Glutamatergic neuron (in vitro differentiated cells): ENCODE measurements around the gene OR2F2. TPM values are rescaled to one million over a fixed set of nuclear protein-coding genes. Genes with fewer than 3 reads are reported as not detected.

Source experiments
- DNase-seq: peaks from one replicate; pipeline ENCODE4 v3.0.0; 2022
- H3K27ac Mint-ChIP-seq: one replicate; pipeline ENCODE4 v1.8.0; 2020; ENCODE audit warnings: mild to moderate bottlenecking, mixed read lengths, inconsistent platforms; ENCODE audit not compliant: unreplicated experiment
- H3K27me3 Mint-ChIP-seq: one replicate; pipeline ENCODE4 v1.8.0; 2020; ENCODE audit warnings: mild to moderate bottlenecking, moderate library complexity, mixed read lengths, inconsistent platforms; ENCODE audit not compliant: unreplicated experiment
- H3K36me3 Mint-ChIP-seq: one replicate; pipeline ENCODE4 v1.8.0; 2020; ENCODE audit warnings: mild to moderate bottlenecking, mixed read lengths, inconsistent platforms; ENCODE audit not compliant: unreplicated experiment
- H3K4me1 Mint-ChIP-seq: one replicate; pipeline ENCODE4 v1.8.0; 2020; ENCODE audit warnings: mild to moderate bottlenecking, low read depth, mixed read lengths, inconsistent platforms; ENCODE audit not compliant: unreplicated experiment
- H3K4me3 Mint-ChIP-seq: one replicate; pipeline ENCODE4 v1.8.0; 2020; ENCODE audit warnings: mild to moderate bottlenecking, mixed read lengths, inconsistent platforms; ENCODE audit not compliant: unreplicated experiment
- H3K9me3 Mint-ChIP-seq: one replicate; pipeline ENCODE4 v1.8.0; 2020; ENCODE audit warnings: mild to moderate bottlenecking, moderate library complexity, mixed read lengths, inconsistent platforms; ENCODE audit not compliant: unreplicated experiment
- CTCF ChIP-seq: fragments of 200-600 bp; sonication (generic); IDR thresholded peaks from one replicate; pipeline ENCODE4 v1.5.0; 2021; ENCODE audit not compliant: partially characterized antibody, unreplicated experiment
- total RNA-seq: library from RNA; stranded (reverse); fragmentation: NEBNext Ultra II Directional; extraction: Animal tissue kit (Norgen Biotek cat#: 25700); gene quantifications from one replicate; pipeline ENCODE4 v1.2.1, GENCODE V29; 2021; ENCODE audit not compliant: unreplicated experiment

OR2F2 gene
- total RNA-seq, 1 donor from 2014 or later, result not detected

DNA sequence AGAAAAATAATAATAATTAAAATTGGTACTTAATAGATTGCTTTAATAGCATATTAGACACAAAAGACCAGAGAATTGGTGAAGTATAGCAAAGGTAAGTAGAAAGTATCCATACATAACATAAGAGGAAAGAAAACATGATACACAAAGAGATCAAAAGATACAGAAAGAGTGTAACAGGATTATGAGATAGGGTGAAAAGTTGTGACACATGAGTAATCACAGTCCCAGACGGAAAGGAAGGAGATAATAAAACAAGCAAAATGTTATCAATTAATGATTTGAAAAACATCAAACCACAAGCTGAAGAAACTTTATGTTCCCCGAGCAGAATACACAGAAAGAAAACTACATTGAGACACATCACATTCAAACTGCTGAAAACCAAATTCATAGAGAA lies 43.6 kb upstream of the OR2F2 start:
- Mint-ChIP-seq H3K4me3 (no peak overlapping the region), H3K27me3 (peaks cover 1% of the 10 kb centered on the region), H3K27ac (no peak overlapping the region), H3K4me1 (peaks cover 26% of the 10 kb centered on the region), H3K36me3 (peaks cover 7% of the 10 kb centered on the region), H3K9me3 (peaks cover 1% of the 10 kb centered on the region)
- no peak for DNase-seq
- TF ChIP-seq CTCF, result no peak

GRCh38 chr7:143892527-143893300 lies 42.3 kb upstream of the OR2F2 start:
- Mint-ChIP-seq H3K4me3 (no peak overlapping the region), H3K27me3 (peaks cover 1% of the 10 kb centered on the region), H3K36me3 (peaks cover 7% of the 10 kb centered on the region), H3K4me1 (peaks cover 23% of the 10 kb centered on the region), H3K9me3 (peaks cover 1% of the 10 kb centered on the region), H3K27ac (peak overlapping the region; percentile 46)
- DNase-seq, result no peak
- peak; percentile 42 for TF ChIP-seq CTCF

DNA sequence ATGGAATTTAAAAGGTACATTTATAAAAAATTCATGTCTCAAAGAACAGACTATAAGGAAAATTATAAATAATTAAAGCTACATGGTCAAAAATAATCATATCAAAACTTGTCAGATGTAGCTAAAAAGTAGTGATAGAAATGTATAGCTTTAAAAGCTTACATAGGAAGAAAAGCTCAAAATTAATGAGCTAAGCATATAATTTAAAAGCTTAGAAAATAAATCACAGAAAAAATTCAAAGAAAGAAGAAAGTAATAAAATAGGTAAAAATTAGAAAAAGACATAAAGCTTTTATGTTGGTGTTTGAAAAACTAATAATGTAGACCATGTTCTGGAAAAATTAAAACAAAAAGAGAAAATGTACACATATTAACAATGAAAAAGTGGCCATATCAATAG lies 38.4 kb upstream of the OR2F2 start:
- DNase-seq, result no peak
- no peaks in the 10 kb centered on the region for H3K36me3 Mint-ChIP-seq
- TF ChIP-seq CTCF, result no peak
- H3K4me3 Mint-ChIP-seq, result no peak overlapping the region
- peaks cover 2% of the 10 kb centered on the region for H3K9me3 Mint-ChIP-seq
- H3K4me1 Mint-ChIP-seq, result peaks cover 31% of the 10 kb centered on the region
- H3K27me3 Mint-ChIP-seq, result peaks cover 1% of the 10 kb centered on the region
- H3K27ac Mint-ChIP-seq, result no peak overlapping the region

DNA sequence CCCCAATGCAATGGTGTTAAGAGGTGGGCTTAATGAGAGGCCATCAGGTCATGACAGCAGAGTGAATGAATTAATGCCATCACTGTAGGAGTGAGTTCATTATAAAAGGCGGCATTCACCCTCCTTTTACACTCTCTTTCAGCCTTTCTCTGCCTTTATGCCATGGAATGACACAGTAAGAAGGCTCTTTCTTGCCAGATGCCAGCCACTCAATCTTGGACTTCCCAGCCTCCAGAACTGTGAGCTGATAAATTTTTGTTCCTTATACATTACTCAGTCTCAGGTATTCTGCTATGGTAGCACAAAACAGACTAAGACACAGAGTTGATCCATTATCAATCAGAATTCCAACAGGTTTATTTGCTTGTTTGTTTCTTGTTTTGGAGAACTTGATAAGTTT lies 36.2 kb upstream of the OR2F2 start:
- TF ChIP-seq CTCF, result no peak
- H3K4me1 Mint-ChIP-seq, result peaks cover 29% of the 10 kb centered on the region
- H3K36me3 Mint-ChIP-seq, result no peaks in the 10 kb centered on the region
- H3K4me3 Mint-ChIP-seq, result no peak overlapping the region
- no peak overlapping the region for H3K27ac Mint-ChIP-seq
- H3K9me3 Mint-ChIP-seq, result peaks cover 5% of the 10 kb centered on the region
- H3K27me3 Mint-ChIP-seq, result no peaks in the 10 kb centered on the region
- DNase-seq, result no peak

DNA sequence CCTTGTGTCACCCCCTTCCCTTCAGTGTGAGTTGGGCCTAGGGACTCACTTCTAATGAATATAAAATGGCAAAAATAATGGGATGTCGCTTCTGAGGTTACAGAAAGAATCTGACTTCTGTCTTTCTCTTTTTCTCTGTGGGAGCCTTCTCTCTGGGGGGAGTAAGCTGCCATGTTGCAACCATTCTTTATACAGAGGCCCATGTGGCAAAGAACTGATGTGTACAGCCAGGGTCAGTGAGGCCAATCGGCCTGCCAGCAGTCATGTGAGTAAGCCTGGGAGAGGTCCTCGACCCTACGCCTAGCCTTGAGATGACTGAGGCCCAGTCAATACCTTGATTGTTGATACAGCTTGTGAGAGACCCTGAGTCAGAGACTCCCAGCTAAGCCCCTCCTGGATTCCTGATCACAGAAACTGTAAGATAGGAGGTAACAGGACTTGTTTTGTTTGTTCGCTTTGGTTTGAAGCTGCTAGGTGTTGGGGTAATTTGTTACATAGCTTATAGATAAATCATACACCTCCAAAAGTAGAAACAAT lies 34.7 kb upstream of the OR2F2 start:
- H3K4me1 Mint-ChIP-seq, result peaks cover 25% of the 10 kb centered on the region
- TF ChIP-seq CTCF, result no peak
- no peaks in the 10 kb centered on the region for H3K36me3 Mint-ChIP-seq
- H3K27me3 Mint-ChIP-seq, result no peaks in the 10 kb centered on the region
- peaks cover 5% of the 10 kb centered on the region for H3K9me3 Mint-ChIP-seq
- DNase-seq, result no peak
- H3K27ac Mint-ChIP-seq, result peak overlapping the region; percentile 94
- peak overlapping the region; percentile 98 for H3K4me3 Mint-ChIP-seq
